ENCODE measurements around the gene FAM13A. TPM values are rescaled to one million over a fixed set of nuclear protein-coding genes. Genes with fewer than 3 reads are reported as not detected.

Gene FAM13A
- total and polyA plus RNA-seq, 2 of the 8 experiments (the other 6 are each of a cell fraction or from before 2014, with no cell fraction given): 7.1 to 16.5 TPM

DNA sequence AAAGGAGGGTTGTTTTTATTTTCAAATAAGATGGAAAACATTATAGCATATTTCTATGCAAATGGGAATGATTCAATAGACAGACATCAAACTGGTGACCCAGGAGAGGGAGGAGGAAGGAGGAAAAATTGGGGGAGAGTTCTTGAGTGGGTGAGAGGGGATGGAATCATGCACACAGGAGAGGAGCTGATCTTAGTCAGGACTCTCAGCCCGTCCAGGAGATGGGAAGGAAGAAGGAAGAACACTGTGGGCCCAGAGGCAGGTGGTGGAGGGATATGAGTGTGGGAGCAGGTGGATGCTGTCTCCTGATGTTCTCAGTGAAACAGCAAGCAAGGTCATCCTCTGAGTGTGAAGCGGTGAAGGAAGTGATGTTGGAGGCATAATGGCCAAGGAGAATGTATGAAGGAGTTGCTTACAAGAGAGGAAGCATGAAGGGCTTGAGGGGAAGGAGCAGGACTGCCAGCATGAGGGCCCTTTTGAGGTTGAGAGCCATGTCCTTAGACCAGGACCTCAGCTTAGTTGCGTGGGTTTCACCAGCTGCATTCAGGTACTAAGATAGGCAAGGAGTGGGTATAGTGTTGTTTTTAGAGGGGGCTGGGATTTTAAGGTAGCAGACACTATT lies 197.7 kb downstream of the FAM13A start:
- Histone ChIP-seq H3K23ac (ENCODE audit: insufficient read length) (no peak overlapping the region), H3K79me1 (ENCODE audit: low read depth, low read length) (no peaks in the 10 kb centered on the region), H2BK5ac (ENCODE audit: low read depth, low read length) (no peak overlapping the region), H4K5ac (ENCODE audit: insufficient read length, low read depth, low read length) (no peak overlapping the region), H3K23me2 (ENCODE audit: low read depth, low read length) (no peaks in the 10 kb centered on the region), H3K9ac (replicated peaks in 1 of 4; ENCODE audit: extremely low read depth in 1 of 4, low read depth in 3 of 4, low read length in 3 of 4) (no peak overlapping the region), H4K8ac (ENCODE audit: extremely low read depth, insufficient read depth, low read length) (no peak overlapping the region), H4K20me1 (replicated peaks in 1 of 2; ENCODE audit: control insufficient read depth in 1 of 2, insufficient read depth in 2 of 2, low read length in 2 of 2) (no peaks in the 10 kb centered on the region), H3K4ac (replicated peaks; ENCODE audit: insufficient read length, low read depth, low read length) (no peak overlapping the region), H3K27ac (ENCODE audit: low read depth, low read length) (no peak overlapping the region), H3K56ac (replicated peaks; ENCODE audit: insufficient read length, low read depth, low read length) (no peak overlapping the region), H2BK12ac (ENCODE audit: low read depth, low read length) (no peak overlapping the region), H3K27me3 (replicated peaks in 1 of 4; ENCODE audit: control insufficient read depth in 3 of 4, extremely low read depth in 1 of 4, insufficient read depth in 3 of 4, low read length in 3 of 4) (no peaks in the 10 kb centered on the region), H3K14ac (ENCODE audit: insufficient read length) (no peak overlapping the region), H3K79me2 (ENCODE audit: control insufficient read depth in 1 of 2, insufficient read depth in 2 of 2, low read length in 2 of 2) (no peaks in the 10 kb centered on the region), H3K4me3 (ENCODE audit: extremely low read depth in 1 of 4, insufficient read depth in 2 of 4, low read depth in 3 of 4, low read length in 4 of 4) (no peak overlapping the region), H2BK20ac (ENCODE audit: low read length) (no peak overlapping the region), H2BK15ac (ENCODE audit: low read length) (no peak overlapping the region), H4K91ac (replicated peaks; ENCODE audit: insufficient read length, low read length) (no peak overlapping the region), H3K36me3 (ENCODE audit: control insufficient read depth in 2 of 4, insufficient read depth in 4 of 4, low read length in 3 of 4) (no peaks in the 10 kb centered on the region), H2BK120ac (replicated peaks; ENCODE audit: low read depth, low read length) (no peak overlapping the region), H3K4me1 (replicated peaks in 1 of 4; ENCODE audit: control insufficient read depth in 3 of 4, insufficient read depth in 4 of 4, low read length in 3 of 4) (no peaks in the 10 kb centered on the region), H2AFZ (ENCODE audit: low read length) (no peak overlapping the region), H2AK5ac (ENCODE audit: low read depth, low read length) (0 out of 2 replicates have a peak overlapping the region, but pooled peaks have one; percentile 83), H3K18ac (ENCODE audit: extremely low read depth, low read length) (no peak overlapping the region), H3K9me3 (ENCODE audit: insufficient read depth in 2 of 2, low read depth in 1 of 2, low read length in 1 of 2) (no peaks in the 10 kb centered on the region), H3K4me2 (ENCODE audit: insufficient read depth in 1 of 2, low read depth in 2 of 2, low read length in 2 of 2) (no peak overlapping the region)
- ChIA-PET CTCF (ENCODE audit: partially characterized antibody) (interaction anchor here (0.7 to 1.6 kb wide), 7 partner anchors 8 to 395 kb away, joined by 3 to 4 read pairs (median 3); no protein-coding TSS in a partner anchor), POLR2A (ENCODE audit: partially characterized antibody) (interaction anchor here (0.6 kb wide), 1 partner anchor 227 kb away, joined by 5 read pairs; no protein-coding TSS in a partner anchor)
- no peak for TF ChIP-seq FOSL1 (IDR thresholded peaks at IDR 0.05; ENCODE audit: insufficient read depth, low read depth, low read length)
- no peak for TF ChIP-seq BRCA1 (IDR thresholded peaks at IDR 0.05; ENCODE audit: low read depth, low read length)
- TF ChIP-seq PHF8 (conservative IDR thresholded peaks at IDR 0.05; ENCODE audit: low read depth, low read length): no peak
- no peak for TF ChIP-seq EZH2 (IDR thresholded peaks at IDR 0.05; ENCODE audit: low read depth, low read length, severe bottlenecking)
- no peak for TF ChIP-seq CBX5 (IDR thresholded peaks at IDR 0.05; ENCODE audit: low read depth, low read length)
- TF ChIP-seq, protein P1, sequence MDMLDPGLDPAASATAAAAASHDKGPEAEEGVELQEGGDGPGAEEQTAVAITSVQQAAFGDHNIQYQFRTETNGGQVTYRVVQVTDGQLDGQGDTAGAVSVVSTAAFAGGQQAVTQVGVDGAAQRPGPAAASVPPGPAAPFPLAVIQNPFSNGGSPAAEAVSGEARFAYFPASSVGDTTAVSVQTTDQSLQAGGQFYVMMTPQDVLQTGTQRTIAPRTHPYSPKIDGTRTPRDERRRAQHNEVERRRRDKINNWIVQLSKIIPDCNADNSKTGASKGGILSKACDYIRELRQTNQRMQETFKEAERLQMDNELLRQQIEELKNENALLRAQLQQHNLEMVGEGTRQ (IDR thresholded peaks at IDR 0.05; ENCODE audit: low read length): no peak
- FAIRE-seq: no peak
- no peak for DNase-seq (ENCODE audit: low read depth in 1 of 2, low spot score in 2 of 2)
- 88% methylated on average over 3 of the region's 3 CpGs; no CpG with 5 or more reads in 1 of the 2 experiments for WGBS, 2 experiments (ENCODE audit: extremely low coverage in 1 of 2, insufficient coverage in 1 of 2, insufficient read length in 1 of 2, insufficient replicate concordance in 2 of 2, low coverage in 1 of 2, low lambda C conversion rate in 2 of 2, missing lambda C conversion rate in 1 of 2)

Data from H1 (cell line).